Uterus (tissue), 2 donors: ENCODE data around the gene MYO16.

Experiments
- CTCF ChIP-seq, 4 experiments: fragments of 200-600 bp in 2 of 4; fragments of 450-650 bp in 2 of 4; sonication (generic) in 2 of 4; IDR thresholded peaks; one replicate each; pipeline ENCODE4 v1.5.1; 2016 to 2019; ENCODE audit warnings: antibody characterized with exemption in 4 of 4, mild to moderate bottlenecking in 2 of 4, moderate library complexity in 1 of 4
- POLR2A ChIP-seq, 2 donors: fragments of 450-650 bp; IDR thresholded peaks; one replicate each; pipeline ENCODE4 v1.6.1; 2016; ENCODE audit warnings: antibody characterized with exemption in 2 of 2, mild to moderate bottlenecking in 1 of 2, moderate library complexity in 1 of 2

DNA sequence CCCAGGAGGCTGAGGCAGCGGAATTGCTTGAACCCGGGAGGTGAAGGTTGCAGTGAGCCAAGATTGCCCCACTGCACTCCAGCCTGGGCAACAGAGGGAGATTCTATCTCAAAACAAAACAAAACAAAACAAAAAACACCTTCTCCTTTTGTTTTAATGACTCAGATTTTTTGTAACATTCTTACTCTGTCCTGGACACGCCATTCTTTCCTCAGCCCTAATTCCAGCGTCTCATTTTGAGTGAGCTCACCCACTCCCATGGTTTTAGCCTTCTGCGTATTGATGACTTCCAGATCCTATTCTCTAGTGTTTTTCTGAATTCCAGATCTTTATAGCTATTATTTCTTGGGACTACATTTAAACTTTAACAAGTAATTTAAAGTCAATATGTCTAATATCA is 326.3 kb downstream of the MYO16 start:
- no peak for TF ChIP-seq CTCF (IDR thresholded peaks at IDR 0.05)
- TF ChIP-seq POLR2A (IDR thresholded peaks at IDR 0.05), result no peak
